NCI-H345 (cell line): ENCODE data around the gene SETD1B.

Source experiments
- DNase-seq: peaks from one replicate; lab custom pipeline; 2025; lab: John Stamatoyannopoulos, UW

Gene SETD1B

GRCh38 chr12:121795034-121795968 lies 8.5 kb upstream of the SETD1B start:
- peak; percentile 76 for DNase-seq

DNA sequence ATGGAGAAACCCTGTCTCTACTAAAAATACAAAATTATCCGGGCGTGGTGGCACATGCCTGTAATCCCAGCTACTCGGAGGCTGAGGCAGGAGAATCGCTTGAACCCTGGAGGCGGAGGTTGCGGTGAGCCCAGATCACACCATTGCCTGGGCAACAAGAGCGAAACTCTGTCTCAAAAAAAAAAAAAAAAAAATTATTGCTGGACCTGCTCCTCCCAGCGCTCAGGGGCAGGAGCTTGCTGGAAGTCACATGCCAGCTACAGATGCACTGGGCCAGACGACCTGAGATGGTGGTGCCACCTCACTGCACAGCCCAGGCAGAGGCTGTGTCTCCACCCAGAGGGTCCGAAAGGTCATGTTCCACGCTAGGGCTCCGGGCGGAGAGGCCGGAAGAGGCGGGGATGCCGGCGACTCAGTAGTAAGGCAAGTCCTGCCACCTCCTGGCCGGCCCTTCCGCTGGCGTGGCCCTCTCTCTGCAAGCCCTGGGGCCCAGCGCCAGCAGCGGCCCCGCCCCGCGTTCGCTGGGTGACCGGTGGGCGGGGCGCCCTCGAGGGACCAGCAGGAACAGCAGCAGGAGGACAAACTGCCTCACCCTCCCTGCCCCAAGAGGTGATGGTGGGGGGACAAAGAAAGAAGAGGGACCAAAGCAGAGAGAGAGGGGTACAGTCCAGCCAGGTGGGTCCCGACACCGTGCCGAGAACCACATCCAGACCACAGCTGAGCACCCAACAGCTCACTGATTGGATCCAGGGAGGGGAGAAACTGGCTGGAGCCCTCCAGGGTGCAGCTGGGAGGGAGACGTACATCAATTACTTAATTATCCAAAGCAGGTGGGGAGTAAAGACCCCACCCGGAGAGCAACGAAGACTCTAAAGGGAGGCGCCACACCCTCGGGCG lies 6.7 kb upstream of the SETD1B start:
- peak; percentile 78 for DNase-seq

GRCh38 chr12:121797937-121798786 lies 5.6 kb upstream of the SETD1B start:
- peak; percentile 95 for DNase-seq

GRCh38 chr12:121798787-121799155 lies 5.0 kb upstream of the SETD1B start:
- DNase-seq, result no peak

DNA sequence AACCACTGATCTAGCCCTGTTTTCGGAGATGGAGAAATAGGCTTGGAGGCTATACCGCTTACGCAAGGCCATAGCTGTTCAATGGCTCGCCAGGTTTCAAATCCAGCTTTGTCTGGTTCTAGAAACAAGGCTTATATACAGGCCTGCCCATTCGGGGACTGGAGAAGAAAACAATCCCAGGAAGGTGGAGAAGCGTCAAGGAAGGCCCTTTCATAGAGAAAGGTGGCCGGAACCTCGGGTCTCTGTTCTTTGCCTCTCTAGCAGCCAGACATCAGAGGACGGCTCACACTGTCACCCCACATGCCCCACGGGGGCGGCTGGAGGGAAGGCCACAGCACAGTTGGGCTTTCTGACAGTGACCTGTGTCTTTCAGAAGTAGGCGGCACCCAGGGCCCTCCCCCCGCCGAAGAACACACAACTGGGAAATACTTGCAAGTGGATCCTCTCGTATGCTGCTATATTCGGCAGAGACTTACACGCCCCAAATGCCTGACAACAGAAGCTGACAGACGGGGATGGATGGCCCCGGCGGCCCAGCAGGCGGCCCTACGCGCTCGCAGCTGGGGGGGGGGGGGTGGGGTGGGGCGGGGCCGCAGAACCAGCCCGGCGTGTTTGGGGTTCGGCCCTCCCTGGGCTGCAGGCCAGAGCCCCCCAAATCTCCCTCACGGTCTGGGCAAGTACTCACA lies 4.5 kb upstream of the SETD1B start:
- peak; percentile 91 for DNase-seq

DNA sequence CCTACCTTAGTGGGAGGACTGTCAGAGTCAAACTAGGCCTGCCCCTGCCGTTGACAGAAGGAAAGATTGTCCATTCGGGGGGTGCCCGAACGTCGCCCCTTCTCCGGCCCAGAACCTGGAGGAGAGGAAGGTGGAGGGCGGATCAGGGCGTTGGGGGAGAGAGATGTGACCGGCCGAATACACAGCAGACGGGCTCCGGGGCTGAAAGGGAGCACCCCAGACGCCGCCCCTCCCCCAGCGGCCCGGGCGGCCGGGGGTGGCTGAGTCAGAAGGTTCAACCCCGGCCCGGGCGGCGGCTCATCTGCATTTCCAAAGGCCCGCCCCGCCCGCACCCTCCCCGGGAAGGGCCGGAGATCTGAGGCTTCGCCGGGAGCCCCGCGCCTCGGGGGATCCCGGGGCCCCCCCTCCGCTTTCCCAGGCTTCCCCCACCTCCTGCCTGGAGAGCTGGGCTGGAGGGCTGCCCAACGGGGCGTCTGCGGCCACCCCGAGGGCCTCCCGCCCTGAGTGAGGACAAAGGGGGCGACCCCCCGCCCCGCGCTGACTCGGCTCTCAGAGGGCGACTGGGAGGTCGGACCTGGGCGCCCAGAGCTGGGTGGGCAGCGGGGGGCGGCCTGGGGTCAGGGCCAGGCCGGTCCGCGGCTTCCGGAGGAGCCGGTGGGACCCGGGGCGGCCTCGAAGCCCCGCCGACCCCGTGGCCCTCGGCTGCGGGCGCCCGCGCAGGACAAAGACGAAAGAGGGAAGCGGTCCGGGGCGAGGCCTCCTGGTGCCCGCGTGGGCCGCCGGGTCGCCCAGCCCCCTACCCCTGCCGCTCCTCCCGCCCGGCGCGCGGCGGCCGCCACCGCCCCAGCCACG lies 3.7 kb upstream of the SETD1B start:
- peak; percentile 85 for DNase-seq

DNA sequence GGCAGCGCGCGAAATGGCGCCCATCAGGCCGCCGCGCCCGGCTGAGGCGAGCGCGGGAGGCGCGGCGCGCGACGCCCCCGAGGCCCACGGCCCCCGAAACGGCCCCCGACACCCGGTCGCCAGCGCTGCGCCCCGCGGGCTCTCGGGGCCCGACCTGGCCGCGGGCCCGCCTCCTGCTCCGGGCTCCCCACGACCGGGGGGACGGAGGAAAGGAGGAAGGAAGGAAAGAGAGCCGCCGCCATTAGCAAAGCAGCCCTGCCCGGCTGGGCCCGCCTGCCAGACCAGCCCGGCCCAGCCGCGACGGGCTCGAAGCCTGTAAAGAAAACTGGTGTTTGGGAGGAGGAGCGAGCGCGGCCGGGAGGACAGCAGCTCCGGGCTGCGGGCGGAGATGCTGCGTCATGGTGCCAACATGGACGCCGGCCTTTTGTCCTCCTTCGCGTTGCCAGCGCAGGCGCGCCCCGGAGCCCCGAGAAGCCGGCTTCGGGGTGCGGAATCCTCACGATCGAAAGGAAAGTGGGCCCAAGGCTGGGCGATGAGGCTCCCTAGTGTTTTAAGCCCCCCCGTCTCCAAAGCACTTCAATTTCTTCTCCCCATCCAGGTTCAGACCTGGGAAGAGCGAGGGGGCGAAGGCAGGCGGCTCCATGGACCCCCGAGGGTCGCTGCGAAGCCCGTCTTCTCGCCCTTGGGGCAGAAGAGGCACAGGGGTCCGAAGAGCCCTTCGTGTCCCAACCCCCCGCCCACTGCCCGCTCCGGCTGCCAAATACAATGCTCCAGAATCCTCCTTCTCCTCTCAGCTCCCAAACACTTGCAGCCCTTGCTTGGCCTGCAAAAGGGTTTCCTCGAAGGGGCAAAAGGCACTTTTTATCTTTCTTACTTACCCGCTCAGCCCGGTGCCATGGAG lies 2.9 kb upstream of the SETD1B start:
- DNase-seq, result peak; percentile 61

DNA sequence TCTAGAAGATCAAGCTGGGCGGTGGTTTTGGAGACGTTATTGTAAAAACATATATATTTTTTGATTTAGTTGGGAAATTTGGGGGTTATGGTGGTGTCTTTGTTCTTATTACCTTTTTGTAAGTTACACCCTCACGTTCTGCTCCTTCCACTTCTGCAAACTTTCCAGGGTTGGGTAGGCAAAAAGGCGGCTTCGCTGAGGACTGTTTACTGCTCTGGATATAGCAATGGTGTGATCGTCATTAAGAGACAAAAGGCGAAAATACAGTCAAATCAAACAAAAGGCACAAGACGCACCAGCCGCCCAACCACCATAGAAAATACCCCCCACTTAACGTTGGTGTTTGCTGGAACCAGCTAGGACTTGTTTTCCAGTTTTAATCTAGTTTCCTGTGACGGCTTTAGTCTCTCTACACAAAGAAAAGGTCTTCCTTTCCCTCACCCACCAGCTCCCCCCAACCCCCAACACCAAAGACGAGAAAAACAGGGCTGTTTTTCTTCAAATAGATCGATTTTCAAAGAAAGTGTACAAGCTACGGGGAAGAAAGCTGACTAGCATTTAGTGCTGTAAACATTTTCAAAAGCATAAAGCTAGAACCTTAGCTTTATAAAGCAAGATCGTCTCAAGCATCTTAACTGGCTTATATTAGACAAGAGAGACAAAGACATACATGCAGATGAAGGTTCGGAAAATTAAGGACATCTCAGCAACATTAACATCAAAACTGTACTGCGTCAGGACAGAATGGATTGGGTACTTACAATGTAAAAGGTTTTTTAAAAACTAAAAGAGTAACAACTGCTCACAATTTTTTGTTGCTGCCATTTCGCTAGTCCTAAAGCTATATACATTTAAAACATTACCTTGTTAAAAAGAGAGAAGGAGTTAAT lies 2.0 kb upstream of the SETD1B start:
- DNase-seq, result peak; percentile 73

DNA sequence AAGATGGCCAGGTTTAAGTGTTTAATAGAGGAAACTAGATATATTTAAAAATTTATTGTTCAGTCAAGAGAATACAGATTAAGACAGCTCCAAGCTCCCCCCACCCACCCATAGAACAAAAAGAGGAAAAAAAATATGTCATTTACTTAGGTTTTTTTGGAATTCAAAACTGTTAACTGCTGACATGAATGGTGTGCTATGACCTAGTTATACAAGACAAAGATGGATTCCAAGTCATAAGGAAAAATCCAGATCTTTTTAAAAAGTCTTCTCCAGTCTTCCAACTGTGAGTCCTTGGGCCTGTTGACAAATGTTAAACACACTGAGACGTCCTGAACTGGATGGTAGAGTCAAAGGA lies 1.3 kb upstream of the SETD1B start:
- DNase-seq, result no peak

DNA sequence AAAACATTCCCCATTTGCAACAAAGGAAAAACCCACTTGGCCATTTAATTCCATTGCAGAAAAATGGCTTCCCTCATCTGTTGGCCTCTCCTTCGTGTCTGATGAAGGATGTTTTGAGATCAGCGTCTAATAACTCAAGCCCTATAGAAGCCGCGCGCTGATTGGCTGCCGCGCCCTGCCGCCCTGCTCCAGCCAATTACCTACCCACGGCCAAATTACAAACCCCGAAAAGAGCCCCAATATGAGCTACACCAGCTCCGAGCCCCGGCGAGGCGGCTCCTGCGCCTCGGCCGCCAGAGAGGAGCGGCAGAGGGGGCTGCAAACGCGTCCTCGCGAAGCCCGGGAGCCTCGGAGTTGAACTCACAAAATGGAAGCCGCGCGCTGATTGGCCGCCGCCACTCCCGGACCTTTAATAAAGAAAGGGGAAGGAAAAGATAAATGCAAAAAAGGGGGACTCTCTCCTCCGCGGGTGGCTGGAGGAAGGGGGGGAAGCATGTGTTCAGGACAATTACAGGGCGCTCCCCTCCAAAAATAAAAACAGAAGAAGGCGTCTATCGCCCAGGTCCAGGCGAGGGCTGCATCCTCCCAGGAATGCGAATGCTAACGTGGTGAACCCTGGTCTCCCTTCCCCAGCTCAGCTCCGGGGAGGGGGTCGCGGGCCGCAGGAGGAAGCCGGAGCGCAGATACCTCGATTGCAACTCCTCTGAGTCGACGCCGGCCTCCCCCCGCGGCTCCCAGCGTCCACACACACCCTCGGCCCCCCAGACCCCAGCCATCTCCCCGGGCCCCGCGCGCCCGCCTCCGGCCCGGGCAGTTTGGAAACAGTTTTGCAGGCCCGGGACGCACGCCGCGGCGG lies 738 bp upstream of the SETD1B start:
- DNase-seq, result peak; percentile 96

- peak; percentile 47 for DNase-seq
Measured at GRCh38 chr12:121804417-121805111, 755 bp downstream of the SETD1B start.

DNA sequence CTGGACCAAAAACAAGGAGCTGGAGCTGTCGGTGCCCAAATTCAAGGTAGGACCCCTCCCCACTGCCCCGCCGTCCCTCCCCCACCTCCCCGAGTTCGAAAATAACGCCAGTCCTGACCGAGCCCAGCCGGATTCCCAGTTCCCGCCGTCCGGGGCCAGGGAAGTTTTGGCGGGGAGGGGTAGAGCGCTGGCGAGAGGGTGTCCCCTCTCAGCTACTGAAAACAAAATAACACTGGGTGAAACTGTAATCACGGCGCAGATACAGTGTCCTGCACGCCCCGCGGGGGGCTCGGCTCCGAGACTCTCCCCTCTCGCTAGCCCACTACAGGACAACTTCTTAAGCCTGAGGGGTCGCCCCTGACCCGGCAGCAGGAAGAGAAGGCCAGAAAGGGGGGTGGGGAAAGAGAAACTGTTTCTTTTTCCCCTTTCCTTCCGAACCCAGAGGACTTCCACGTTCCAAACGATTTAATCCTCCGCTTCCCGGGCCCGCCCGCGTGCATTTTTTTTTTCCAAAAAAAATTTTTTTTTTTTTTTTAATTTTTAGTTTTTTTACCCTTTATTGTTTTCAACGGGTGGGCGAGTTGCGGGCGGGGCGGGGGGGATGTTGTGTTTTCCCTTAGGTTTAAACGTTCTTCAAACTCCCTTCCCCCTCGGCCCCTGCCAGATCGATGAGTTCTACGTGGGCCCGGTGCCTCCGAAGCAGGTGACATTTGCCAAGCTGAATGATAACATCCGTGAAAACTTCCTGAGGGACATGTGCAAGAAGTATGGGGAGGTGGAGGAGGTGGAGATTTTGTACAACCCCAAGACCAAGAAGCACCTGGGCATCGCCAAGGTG lies 1.6 kb downstream of the SETD1B start:
- DNase-seq, result peak; percentile 22

DNA sequence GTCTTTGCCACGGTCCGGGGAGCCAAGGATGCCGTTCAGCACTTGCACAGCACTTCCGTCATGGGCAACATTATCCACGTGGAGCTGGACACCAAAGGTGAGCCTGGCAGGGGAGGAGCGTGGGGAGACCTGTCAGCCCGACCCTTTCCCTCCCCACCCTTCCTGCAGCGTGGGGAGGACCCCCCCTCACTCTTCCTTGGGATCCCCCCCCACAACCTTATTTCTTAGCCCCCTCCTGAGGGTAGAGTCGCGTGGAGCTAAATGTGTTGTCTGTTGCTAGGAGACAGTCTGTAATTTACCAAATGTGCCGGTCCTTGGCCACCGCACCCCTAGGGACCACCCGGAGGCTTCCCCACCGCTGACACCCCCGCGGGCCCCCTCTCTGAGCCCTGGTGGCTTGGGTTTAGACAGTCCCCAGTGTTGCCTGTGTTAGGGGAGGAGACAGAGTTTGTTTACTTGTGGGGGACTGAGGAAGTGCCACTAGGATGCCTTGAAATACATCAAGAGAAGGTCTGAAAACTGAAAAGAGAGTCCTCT lies 2.3 kb downstream of the SETD1B start:
- DNase-seq, result no peak

DNA sequence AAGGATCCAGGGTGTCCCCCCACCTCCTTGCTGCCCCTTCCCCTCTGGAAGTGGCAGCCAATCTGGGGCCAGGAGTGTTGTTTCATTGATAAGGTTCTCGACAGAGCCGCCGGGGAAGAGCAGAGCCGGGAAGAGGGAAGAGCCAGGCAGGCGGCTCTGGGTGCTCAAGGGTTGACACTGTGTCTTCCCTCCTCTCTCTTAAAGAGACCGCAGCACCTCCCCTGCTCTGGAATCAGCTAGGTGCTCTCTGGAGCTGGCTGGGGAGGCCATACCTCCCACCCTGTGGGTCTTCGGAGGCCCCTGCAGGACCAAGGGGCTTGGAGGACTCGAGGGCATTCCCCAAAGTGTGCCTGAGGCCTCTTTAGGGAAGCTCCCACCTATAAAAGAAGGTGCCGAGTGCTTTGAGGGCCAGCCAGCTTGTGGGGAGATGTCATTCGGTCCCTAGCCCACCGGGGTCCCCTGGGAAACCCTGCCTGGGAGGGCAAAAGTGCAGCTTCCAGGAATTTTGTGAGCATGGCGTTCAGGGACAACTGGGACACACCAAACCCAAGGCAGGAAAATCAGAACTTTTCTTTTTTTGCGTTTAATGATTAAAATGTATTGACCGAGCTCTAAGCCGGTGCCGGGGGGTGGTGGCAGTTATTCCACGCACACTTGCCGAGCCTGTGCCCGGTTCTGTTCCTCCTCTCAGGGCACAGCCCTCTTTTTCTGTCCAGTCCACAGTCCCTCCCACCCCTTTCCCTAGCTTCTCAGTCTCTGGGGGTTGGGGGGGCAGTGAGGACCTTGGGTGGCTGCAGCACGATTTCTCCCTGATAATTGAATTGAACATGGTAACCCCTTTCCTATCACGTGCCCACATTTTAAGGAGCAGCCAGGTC lies 3.0 kb downstream of the SETD1B start:
- DNase-seq, result peak; percentile 10
